NCI-H2227 (cell line): ENCODE measurements around the gene CISD3.

Source experiments
- DNase-seq: peaks from one replicate; lab custom pipeline; 2025; ENCODE audit not compliant: unreplicated experiment; lab: John Stamatoyannopoulos, UW

Gene CISD3

GRCh38 chr17:38729886-38730525 is at the start of gene CISD3:
TSS of gene CISD3 (plus strand) at chr17:38730341. CDS start at chr17:38730359, 18 bp downstream.
- DNase-seq = peak; percentile 90

GRCh38 chr17:38681096-38681495 is 49.0 kb upstream of the CISD3 start:
- DNase-seq = no peak

- DNase-seq = no peak
These were observed 44.6 kb upstream of the CISD3 start for GRCh38 chr17:38685491-38685890.

GRCh38 chr17:38687286-38687685 is 42.9 kb upstream of the CISD3 start:
- DNase-seq = no peak

- no peak for DNase-seq
These were observed 39.8 kb upstream of the CISD3 start for GRCh38 chr17:38690386-38690785.

GRCh38 chr17:38691154-38691553 is 39.0 kb upstream of the CISD3 start:
- no peak for DNase-seq

- no peak for DNase-seq
These were observed 36.3 kb upstream of the CISD3 start for GRCh38 chr17:38693700-38694329.

- no peak for DNase-seq
These were observed 32.9 kb upstream of the CISD3 start for GRCh38 chr17:38697061-38697820.

- no peak for DNase-seq
These were observed 31.4 kb upstream of the CISD3 start for GRCh38 chr17:38698760-38699159.

- peak; percentile 69 for DNase-seq
These were observed 28.5 kb upstream of the CISD3 start for GRCh38 chr17:38701504-38702165.

GRCh38 chr17:38702166-38702915 is 27.8 kb upstream of the CISD3 start:
- peak; percentile 93 for DNase-seq

- DNase-seq = no peak
These were observed 27.0 kb upstream of the CISD3 start for GRCh38 chr17:38702916-38703741.

GRCh38 chr17:38703742-38704605 is 26.2 kb upstream of the CISD3 start:
- DNase-seq = peak; percentile 90

GRCh38 chr17:38704606-38705522 is 25.3 kb upstream of the CISD3 start, which contains the start of gene MLLT6:
TSS of gene MLLT6 (plus strand) at chr17:38705273. CDS start at chr17:38705633, 360 bp downstream.
- peak; percentile 89 for DNase-seq

GRCh38 chr17:38705523-38705802 is 24.7 kb upstream of the CISD3 start:
- peak; percentile 60 for DNase-seq

- DNase-seq = peak; percentile 65
These were observed 24.2 kb upstream of the CISD3 start for GRCh38 chr17:38705803-38706504.

- peak; percentile 56 for DNase-seq
These were observed 23.5 kb upstream of the CISD3 start for GRCh38 chr17:38706505-38707216.
